HepG2 (cell line): ENCODE data around the gene SEZ6L. TPM values are rescaled to one million over a fixed set of nuclear protein-coding genes. Genes with fewer than 3 reads are reported as not detected.

Experiments used
- ATAC-seq: fragments of 200-7000 bp; cut with Tn5 transposase; 3 replicates; pipeline ENCODE4 v1.9.1; 2020; ENCODE audit warnings: mild to moderate bottlenecking, moderate library complexity
- BruUV-seq: library from RNA; stranded (reverse); fragments of 400-500 nt; replicated peaks from 2 replicates; lab custom pipeline; 2021; lab: Mats Ljungman, UMichigan
- CTCF ChIA-PET: fragments of 300-600 bp; formaldehyde crosslinking; extraction: SDS; loops from one replicate; lab custom pipeline; 2021; ENCODE audit warnings: low total read pairs, inconsistent platforms, low intra/inter-chr PET ratio; lab: Yijun Ruan, JAX
- POLR2A ChIA-PET: fragments of 350-600 bp; sonication (Branson Sonifier 250); formaldehyde crosslinking; loops from one replicate; lab custom pipeline; 2020; ENCODE audit warnings: antibody characterized with exemption, inconsistent platforms; lab: Yijun Ruan, JAX
- DNase-seq: peaks from one replicate; pipeline ENCODE4 v3.0.0-alpha.2; 2015; ENCODE audit warnings: low spot score
- FAIRE-seq: peaks from 3 replicates; lab custom pipeline; 2011; peaks lifted over from hg19 to GRCh38; lab: Jason Lieb, UNC
- H2AFZ ChIP-seq: one replicate; pipeline ENCODE4 v1.6.1; 2011; ENCODE audit warnings: low read length, inconsistent platforms
- H3K27ac ChIP-seq: fragments of 300-600 bp; 3 replicates; pipeline ENCODE4 v1.8.0; 2011; ENCODE audit warnings: mixed run types, mild to moderate bottlenecking, mixed read lengths, low read length, inconsistent platforms; ENCODE audit not compliant: insufficient read depth; ENCODE audit errors: extremely low read length
- H3K27me3 ChIP-seq, 2 experiments: fragments of 200-600 bp in 1 of 2; 2 replicates in 1 of 2; 3 replicates in 1 of 2; pipeline versions ENCODE4 v1.6.0 to v1.8.0; 2011; ENCODE audit warnings: low read length in 2 of 2, mild to moderate bottlenecking in 2 of 2, moderate library complexity in 2 of 2, inconsistent platforms in 1 of 2; ENCODE audit not compliant: insufficient read depth in 2 of 2, control insufficient read depth in 1 of 2
- H3K36me3 ChIP-seq, 2 experiments: fragments of 200-600 bp in 1 of 2; replicated peaks in 1 of 2; 2 replicates in 1 of 2; 3 replicates in 1 of 2; pipeline versions ENCODE4 v1.5.1 to v1.8.0; 2011; ENCODE audit warnings: low read length in 2 of 2, inconsistent platforms in 1 of 2; ENCODE audit not compliant: insufficient read depth in 2 of 2, control insufficient read depth in 1 of 2
- H3K4me1 ChIP-seq: 2 replicates; pipeline ENCODE4 v1.5.1; 2012; ENCODE audit warnings: low read length, inconsistent platforms; ENCODE audit not compliant: insufficient read depth
- H3K4me2 ChIP-seq: 2 replicates; pipeline ENCODE4 v1.6.0; 2011; ENCODE audit warnings: low read depth, low read length, inconsistent platforms
- H3K4me3 ChIP-seq, 3 experiments: fragments of 200-600 bp in 1 of 3; sonication (generic), shearing (Covaris generic) in 1 of 3; replicated peaks in 1 of 3; 2 replicates each; pipeline ENCODE4 v1.5.1; 2011 to 2016; ENCODE audit warnings: low read length in 3 of 3, inconsistent platforms in 2 of 3, low read depth in 2 of 3, mild to moderate bottlenecking in 2 of 3, control low read depth in 1 of 3, mixed read lengths in 1 of 3; ENCODE audit not compliant: insufficient read depth in 1 of 3
- H3K79me2 ChIP-seq: one replicate; pipeline ENCODE4 v1.6.1; 2011; ENCODE audit warnings: low read length, inconsistent platforms; ENCODE audit not compliant: insufficient read depth
- H3K9ac ChIP-seq: 2 replicates; pipeline ENCODE4 v1.6.0; 2011; ENCODE audit warnings: mild to moderate bottlenecking, low read depth, low read length, inconsistent platforms; ENCODE audit not compliant: insufficient read depth
- H3K9me3 ChIP-seq: 2 replicates; pipeline ENCODE4 v1.5.1; 2012; ENCODE audit warnings: mild to moderate bottlenecking, low read length
- H4K20me1 ChIP-seq: 2 replicates; pipeline ENCODE4 v1.6.0; 2011; ENCODE audit warnings: inconsistent platforms, mild to moderate bottlenecking, low read length, moderate library complexity; ENCODE audit not compliant: insufficient read depth
- EZH2 ChIP-seq: conservative IDR thresholded peaks from 2 replicates; pipeline ENCODE4 v1.6.1; 2012; ENCODE audit warnings: mild to moderate bottlenecking, low read depth, low read length, moderate library complexity
- ZSCAN31 ChIP-seq: sonication (generic); formaldehyde crosslinking; IDR thresholded peaks from 2 replicates; pipeline ENCODE4 v1.5.0; 2020; ENCODE audit warnings: low read depth, mild to moderate bottlenecking, missing genetic modification reagents
- WGBS: methylation state at CpG from one replicate; pipeline ENCODE4 v1.1.6; 2017; ENCODE audit warnings: low lambda C conversion rate; 5-methylcytosine and 5-hydroxymethylcytosine counted together
- in situ Hi-C: cut with HindIII; loops from 2 replicates; pipeline ENCODE4 v1.10.0; 2017; ENCODE audit warnings: low pct_unique_long_range_greater_than_20kb; ENCODE audit not compliant: extremely low pct_ligation_motif_present
- intact Hi-C: fragments of 100-400 bp; cut with micrococcal nuclease; formaldehyde crosslinking; loops from one replicate; pipeline ENCODE4 v1.10.0; 2022; ENCODE audit not compliant: unreplicated experiment
- polyA plus RNA-seq, 8 experiments: library from polyadenylated mRNA; depleted of rRNA in 3 of 8; stranded (reverse) in 7 of 8; unstranded in 1 of 8; fragments of >200 nt; fragmentation: Illumina TruSeq in 4 of 8; extraction: Trizol in 4 of 8; gene quantifications; 2 replicates each; pipeline versions ENCODE4 v1.2.1 to v1.2.3, GENCODE V29; 2011 to 2016; ENCODE audit warnings: low read depth in 4 of 8, missing spikeins in 1 of 8, mixed read lengths in 1 of 8; ENCODE audit not compliant: insufficient read depth in 1 of 8
- total RNA-seq, 5 experiments: library from RNA; depleted of rRNA; stranded (reverse); fragments of >200 nt; fragmentation: Illumina TruSeq; extraction: Trizol; gene quantifications; 2 replicates each; pipeline ENCODE4 v1.2.3, GENCODE V29; 2016; ENCODE audit warnings: low read depth in 1 of 5
- TF ChIP-seq, protein P1 (sequence below): sonication (generic); formaldehyde crosslinking; IDR thresholded peaks from 2 replicates; pipeline ENCODE4 v1.4.0; 2020; ENCODE audit warnings: missing genetic modification reagents, borderline replicate concordance
- TF ChIP-seq, protein P2 (sequence below): sonication (generic); formaldehyde crosslinking; IDR thresholded peaks from 2 replicates; pipeline ENCODE4 v1.4.0; 2020; ENCODE audit warnings: missing genetic modification reagents, mild to moderate bottlenecking, borderline replicate concordance
- TF ChIP-seq, protein P3 (sequence below): sonication (generic); formaldehyde crosslinking; IDR thresholded peaks from 2 replicates; pipeline ENCODE4 v1.8.0; 2022; ENCODE audit warnings: missing genetic modification reagents, low read depth, mild to moderate bottlenecking, borderline replicate concordance

Gene SEZ6L
- total and polyA plus RNA-seq, 2 of the 13 experiments (the other 11 are each of a cell fraction or from before 2014, with no cell fraction given) = not detected

DNA sequence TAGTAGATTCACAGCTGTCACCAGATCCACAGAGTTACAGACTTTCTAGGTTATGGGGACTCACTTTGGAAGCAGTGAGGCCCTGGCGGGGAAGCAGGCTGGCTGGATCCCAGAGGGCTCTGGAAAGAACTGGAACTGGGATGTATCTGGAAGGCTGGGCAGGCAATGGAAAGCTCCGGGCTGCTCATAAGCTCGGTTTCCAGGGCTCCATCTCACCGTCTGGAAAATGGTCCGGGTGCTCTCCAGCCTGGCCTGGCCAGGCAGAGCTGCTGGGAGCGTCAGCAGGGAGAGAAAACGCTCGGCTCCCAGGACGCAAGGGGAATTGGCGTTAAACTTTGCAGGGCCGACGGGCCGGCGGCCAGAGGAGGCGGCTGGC, 335 bp upstream of the SEZ6L start:
- Histone ChIP-seq H3K27ac (no peak overlapping the region), H3K79me2 (no peaks in the 10 kb centered on the region), H3K36me3 (no peaks in the 10 kb centered on the region), H4K20me1 (no peaks in the 10 kb centered on the region; the same call in 1 of the 2 replicates), H3K4me3 (no peak overlapping the region; a peak in 1 of 6 replicates), H3K4me2 (no peak overlapping the region), H3K27me3 (peaks cover 4 to 27% of the 10 kb centered on the region in 2 experiments; a peak in 4 of 5 replicates), H3K9me3 (no peaks in the 10 kb centered on the region)
- intact Hi-C loops (no loop called here), in situ Hi-C loops (no loop called here)
- DNase-seq = no peak
- ChIA-PET POLR2A (no interaction called here), CTCF (no interaction called here)
- no peak for FAIRE-seq
- ATAC-seq = peak; percentile 45
- BruUV-seq = no TSS peak
- TF ChIP-seq, protein P1, sequence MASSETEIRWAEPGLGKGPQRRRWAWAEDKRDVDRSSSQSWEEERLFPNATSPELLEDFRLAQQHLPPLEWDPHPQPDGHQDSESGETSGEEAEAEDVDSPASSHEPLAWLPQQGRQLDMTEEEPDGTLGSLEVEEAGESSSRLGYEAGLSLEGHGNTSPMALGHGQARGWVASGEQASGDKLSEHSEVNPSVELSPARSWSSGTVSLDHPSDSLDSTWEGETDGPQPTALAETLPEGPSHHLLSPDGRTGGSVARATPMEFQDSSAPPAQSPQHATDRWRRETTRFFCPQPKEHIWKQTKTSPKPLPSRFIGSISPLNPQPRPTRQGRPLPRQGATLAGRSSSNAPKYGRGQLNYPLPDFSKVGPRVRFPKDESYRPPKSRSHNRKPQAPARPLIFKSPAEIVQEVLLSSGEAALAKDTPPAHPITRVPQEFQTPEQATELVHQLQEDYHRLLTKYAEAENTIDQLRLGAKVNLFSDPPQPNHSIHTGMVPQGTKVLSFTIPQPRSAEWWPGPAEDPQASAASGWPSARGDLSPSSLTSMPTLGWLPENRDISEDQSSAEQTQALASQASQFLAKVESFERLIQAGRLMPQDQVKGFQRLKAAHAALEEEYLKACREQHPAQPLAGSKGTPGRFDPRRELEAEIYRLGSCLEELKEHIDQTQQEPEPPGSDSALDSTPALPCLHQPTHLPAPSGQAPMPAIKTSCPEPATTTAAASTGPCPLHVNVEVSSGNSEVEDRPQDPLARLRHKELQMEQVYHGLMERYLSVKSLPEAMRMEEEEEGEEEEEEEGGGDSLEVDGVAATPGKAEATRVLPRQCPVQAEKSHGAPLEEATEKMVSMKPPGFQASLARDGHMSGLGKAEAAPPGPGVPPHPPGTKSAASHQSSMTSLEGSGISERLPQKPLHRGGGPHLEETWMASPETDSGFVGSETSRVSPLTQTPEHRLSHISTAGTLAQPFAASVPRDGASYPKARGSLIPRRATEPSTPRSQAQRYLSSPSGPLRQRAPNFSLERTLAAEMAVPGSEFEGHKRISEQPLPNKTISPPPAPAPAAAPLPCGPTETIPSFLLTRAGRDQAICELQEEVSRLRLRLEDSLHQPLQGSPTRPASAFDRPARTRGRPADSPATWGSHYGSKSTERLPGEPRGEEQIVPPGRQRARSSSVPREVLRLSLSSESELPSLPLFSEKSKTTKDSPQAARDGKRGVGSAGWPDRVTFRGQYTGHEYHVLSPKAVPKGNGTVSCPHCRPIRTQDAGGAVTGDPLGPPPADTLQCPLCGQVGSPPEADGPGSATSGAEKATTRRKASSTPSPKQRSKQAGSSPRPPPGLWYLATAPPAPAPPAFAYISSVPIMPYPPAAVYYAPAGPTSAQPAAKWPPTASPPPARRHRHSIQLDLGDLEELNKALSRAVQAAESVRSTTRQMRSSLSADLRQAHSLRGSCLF = no peak
- TF ChIP-seq ZSCAN31 (no peak), EZH2 (0 out of 2 replicates have a peak, but pooled peaks have one; percentile 44)
- TF ChIP-seq, protein P2, sequence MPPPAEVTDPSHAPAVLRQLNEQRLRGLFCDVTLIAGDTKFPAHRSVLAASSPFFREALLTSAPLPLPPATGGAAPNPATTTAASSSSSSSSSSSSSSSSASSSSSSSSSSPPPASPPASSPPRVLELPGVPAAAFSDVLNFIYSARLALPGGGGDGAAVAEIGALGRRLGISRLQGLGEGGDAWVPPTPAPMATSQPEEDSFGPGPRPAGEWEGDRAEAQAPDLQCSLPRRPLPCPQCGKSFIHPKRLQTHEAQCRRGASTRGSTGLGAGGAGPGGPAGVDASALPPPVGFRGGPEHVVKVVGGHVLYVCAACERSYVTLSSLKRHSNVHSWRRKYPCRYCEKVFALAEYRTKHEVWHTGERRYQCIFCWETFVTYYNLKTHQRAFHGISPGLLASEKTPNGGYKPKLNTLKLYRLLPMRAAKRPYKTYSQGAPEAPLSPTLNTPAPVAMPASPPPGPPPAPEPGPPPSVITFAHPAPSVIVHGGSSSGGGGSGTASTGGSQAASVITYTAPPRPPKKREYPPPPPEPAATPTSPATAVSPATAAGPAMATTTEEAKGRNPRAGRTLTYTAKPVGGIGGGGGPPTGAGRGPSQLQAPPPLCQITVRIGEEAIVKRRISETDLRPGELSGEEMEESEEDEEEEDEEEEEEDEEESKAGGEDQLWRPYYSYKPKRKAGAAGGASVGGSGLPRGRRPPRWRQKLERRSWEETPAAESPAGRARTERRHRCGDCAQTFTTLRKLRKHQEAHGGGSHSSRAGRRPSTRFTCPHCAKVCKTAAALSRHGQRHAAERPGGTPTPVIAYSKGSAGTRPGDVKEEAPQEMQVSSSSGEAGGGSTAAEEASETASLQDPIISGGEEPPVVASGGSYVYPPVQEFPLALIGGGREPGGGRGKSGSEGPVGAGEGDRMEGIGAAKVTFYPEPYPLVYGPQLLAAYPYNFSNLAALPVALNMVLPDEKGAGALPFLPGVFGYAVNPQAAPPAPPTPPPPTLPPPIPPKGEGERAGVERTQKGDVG (CRISPR knock-in tag) = no peak
- TF ChIP-seq, protein P3, sequence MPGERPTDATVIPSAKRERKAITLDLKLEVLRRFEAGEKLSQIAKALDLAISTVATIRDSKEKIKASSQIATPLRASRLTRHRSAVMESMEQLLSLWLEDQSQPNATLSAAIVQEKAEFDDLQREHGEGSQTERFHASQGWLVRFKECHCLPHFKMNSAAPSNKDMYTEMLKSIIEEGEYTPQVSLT (CRISPR knock-in tag) = no peak
- TF ChIP-seq, all 625 proteins: peak for 1
- H3K9ac ChIP-seq = no peak overlapping the region
- no peak overlapping the region for H2AFZ ChIP-seq
- WGBS = 19% methylated on average over 6 of the region's 15 CpGs
- no peaks in the 10 kb centered on the region for H3K4me1 ChIP-seq
